Measurements from ENCODE around the gene RBMS2. TPM values are rescaled to one million over a fixed set of nuclear protein-coding genes. Genes with fewer than 3 reads are reported as not detected.

The RBMS2 gene
- total RNA-seq, 1 donor from 2014 or later = 111 TPM

GRCh38 chr12:56629459-56630179 is 108.0 kb downstream of the RBMS2 start:
- H3K27ac ChIP-seq (ENCODE audit: low read depth, low read length) = peak overlapping the region; percentile 86

GRCh38 chr12:56630180-56630632 is 108.6 kb downstream of the RBMS2 start, which contains the start of gene BAZ2A:
BAZ2A (minus strand) TSS chr12:56630326; CDS start chr12:56617530, 12,796 bp downstream.
- DNase-seq (ENCODE audit: low read depth) (peak; percentile 61), FAIRE-seq (no peak)
- H3K4me2 ChIP-seq (ENCODE audit: low read length) = peak within 1 kb of the TSS; percentile 95
- TF ChIP-seq EZH2 (IDR thresholded peaks at IDR 0.05; ENCODE audit: insufficient read depth, low read length) (no peak), CTCF (IDR thresholded peaks at IDR 0.05; ENCODE audit: insufficient read depth, low read depth, low read length) (no peak)
- no peaks in the 10 kb centered on the region for H3K9me3 ChIP-seq (ENCODE audit: insufficient read depth, low read depth, low read length)
- no peaks in the 10 kb centered on the region for H3K27me3 ChIP-seq (ENCODE audit: insufficient read depth, low read length)
- Mint-ChIP-seq H3K4me1 (ENCODE audit: low read depth, unreplicated experiment) (peaks cover 32% of the 10 kb centered on the region), H3K36me3 (ENCODE audit: low read depth, unreplicated experiment) (peaks cover 4% of the 10 kb centered on the region), H3K27ac (ENCODE audit: unreplicated experiment) (peak within 1 kb of the TSS; percentile 90), H3K4me3 (ENCODE audit: unreplicated experiment) (peak within 1 kb of the TSS; percentile 98), H3K9me3 (ENCODE audit: unreplicated experiment) (no peaks in the 10 kb centered on the region), H3K27me3 (ENCODE audit: low read depth, unreplicated experiment) (no peaks in the 10 kb centered on the region)
- peak within 1 kb of the TSS; percentile 95 for H3K9ac ChIP-seq (ENCODE audit: low read length)
- peaks cover 33% of the 10 kb centered on the region for H3K4me1 ChIP-seq (ENCODE audit: insufficient read depth, low read length)
- peaks cover 94% of the 10 kb centered on the region for H3K79me2 ChIP-seq (ENCODE audit: insufficient read depth, low read length)
- peak within 1 kb of the TSS; percentile 2 for H2AFZ ChIP-seq (ENCODE audit: low read depth, low read length)
- H3K27ac ChIP-seq (ENCODE audit: low read depth, low read length) = peak within 1 kb of the TSS; percentile 86
- H3K36me3 ChIP-seq (ENCODE audit: insufficient read depth, low read length) = peaks cover 3% of the 10 kb centered on the region
- peaks cover 82% of the 10 kb centered on the region for H4K20me1 ChIP-seq (ENCODE audit: insufficient read depth, low read length)
- H3K4me3 ChIP-seq (ENCODE audit: insufficient read depth, low read depth, low read length) = peak within 1 kb of the TSS; percentile 87

More at GRCh38 chr12:56629459-56630179, 108.0 kb downstream of the RBMS2 start:
- Histone ChIP-seq H3K4me1 (ENCODE audit: insufficient read depth, low read length) (peaks cover 32% of the 10 kb centered on the region), H3K4me2 (ENCODE audit: low read length) (peak overlapping the region; percentile 95), H3K9me3 (ENCODE audit: insufficient read depth, low read depth, low read length) (no peaks in the 10 kb centered on the region), H3K4me3 (ENCODE audit: insufficient read depth, low read depth, low read length) (peak overlapping the region; percentile 87), H2AFZ (ENCODE audit: low read depth, low read length) (peak overlapping the region; percentile 2), H3K79me2 (ENCODE audit: insufficient read depth, low read length) (peaks cover 94% of the 10 kb centered on the region), H3K36me3 (ENCODE audit: insufficient read depth, low read length) (peaks cover 3% of the 10 kb centered on the region), H3K9ac (ENCODE audit: low read length) (peak overlapping the region; percentile 95), H4K20me1 (ENCODE audit: insufficient read depth, low read length) (peaks cover 83% of the 10 kb centered on the region), H3K27me3 (ENCODE audit: insufficient read depth, low read length) (no peaks in the 10 kb centered on the region)
- Mint-ChIP-seq H3K4me1 (ENCODE audit: low read depth, unreplicated experiment) (peaks cover 32% of the 10 kb centered on the region), H3K9me3 (ENCODE audit: unreplicated experiment) (no peaks in the 10 kb centered on the region), H3K36me3 (ENCODE audit: low read depth, unreplicated experiment) (peaks cover 5% of the 10 kb centered on the region), H3K27ac (ENCODE audit: unreplicated experiment) (peak overlapping the region; percentile 90), H3K4me3 (ENCODE audit: unreplicated experiment) (peak overlapping the region; percentile 98), H3K27me3 (ENCODE audit: low read depth, unreplicated experiment) (no peaks in the 10 kb centered on the region)
- FAIRE-seq (no peak), DNase-seq (ENCODE audit: low read depth) (no peak)
- TF ChIP-seq EZH2 (IDR thresholded peaks at IDR 0.05; ENCODE audit: insufficient read depth, low read length) (no peak), CTCF (IDR thresholded peaks at IDR 0.05; ENCODE audit: insufficient read depth, low read depth, low read length) (no peak)

Measured in astrocyte (in vitro differentiated cells and primary cell).